ENCODE results near the gene RRP36. TPM values are rescaled to one million over a fixed set of nuclear protein-coding genes. Genes with fewer than 3 reads are reported as not detected.
A peak's percentile ranks its signal among the peaks of the same experiment; 100 is the strongest.

The RRP36 gene
- total RNA-seq, 1 donor from 2014 or later = 24.8 TPM

DNA sequence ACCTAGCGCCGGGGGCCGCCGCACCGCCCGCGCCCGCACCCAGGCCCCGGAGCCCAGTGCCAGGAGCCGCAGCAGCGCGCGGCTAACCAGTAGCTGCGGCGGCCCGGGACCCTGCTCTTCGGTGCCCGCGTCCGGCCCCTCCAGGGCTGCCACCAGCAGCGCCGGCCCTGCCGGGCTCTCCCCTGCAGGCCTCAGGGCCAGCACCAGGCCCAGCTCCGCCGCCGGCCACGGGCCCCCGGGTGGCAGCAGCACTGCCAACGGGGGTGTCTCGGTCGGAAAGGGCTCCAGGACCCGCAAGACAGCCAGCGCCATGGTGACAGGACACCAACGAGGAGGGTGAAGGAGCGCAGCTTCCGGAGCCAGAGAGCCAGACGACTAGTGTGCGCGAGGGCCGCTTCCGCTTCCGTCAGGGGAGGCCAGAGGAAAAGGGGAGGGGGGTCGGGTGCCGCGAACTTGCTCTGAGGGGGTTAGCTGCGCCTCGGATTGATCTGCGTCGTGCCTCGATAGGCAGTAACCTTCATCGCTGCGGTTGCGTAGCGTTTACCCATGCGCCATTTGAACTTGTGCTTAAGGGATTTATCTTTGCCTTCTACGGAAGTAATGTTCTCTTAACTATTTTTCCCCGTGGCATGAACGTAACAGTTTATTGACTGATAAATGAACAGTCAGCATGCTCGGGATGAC is 42.4 kb upstream of the RRP36 start, which contains the start of gene PEX6:
PEX6 (minus strand) TSS at position 343 of the 684 bp plus-strand sequence; CDS start at position 312, 31 bp downstream.
- TF ChIP-seq, protein P1, sequence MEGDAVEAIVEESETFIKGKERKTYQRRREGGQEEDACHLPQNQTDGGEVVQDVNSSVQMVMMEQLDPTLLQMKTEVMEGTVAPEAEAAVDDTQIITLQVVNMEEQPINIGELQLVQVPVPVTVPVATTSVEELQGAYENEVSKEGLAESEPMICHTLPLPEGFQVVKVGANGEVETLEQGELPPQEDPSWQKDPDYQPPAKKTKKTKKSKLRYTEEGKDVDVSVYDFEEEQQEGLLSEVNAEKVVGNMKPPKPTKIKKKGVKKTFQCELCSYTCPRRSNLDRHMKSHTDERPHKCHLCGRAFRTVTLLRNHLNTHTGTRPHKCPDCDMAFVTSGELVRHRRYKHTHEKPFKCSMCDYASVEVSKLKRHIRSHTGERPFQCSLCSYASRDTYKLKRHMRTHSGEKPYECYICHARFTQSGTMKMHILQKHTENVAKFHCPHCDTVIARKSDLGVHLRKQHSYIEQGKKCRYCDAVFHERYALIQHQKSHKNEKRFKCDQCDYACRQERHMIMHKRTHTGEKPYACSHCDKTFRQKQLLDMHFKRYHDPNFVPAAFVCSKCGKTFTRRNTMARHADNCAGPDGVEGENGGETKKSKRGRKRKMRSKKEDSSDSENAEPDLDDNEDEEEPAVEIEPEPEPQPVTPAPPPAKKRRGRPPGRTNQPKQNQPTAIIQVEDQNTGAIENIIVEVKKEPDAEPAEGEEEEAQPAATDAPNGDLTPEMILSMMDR (IDR thresholded peaks at IDR 0.05; ENCODE audit: borderline replicate concordance) = no peak
- peak; percentile 91 for DNase-seq
- no peaks in the 10 kb centered on the region for H3K9me3 ChIP-seq (replicated peaks)
- H3K36me3 ChIP-seq = peaks cover 7% of the 10 kb centered on the region
- intact Hi-C loops (cut with micrococcal nuclease) = no loop called here
- H3K27me3 ChIP-seq (ENCODE audit: low read depth) = no peaks in the 10 kb centered on the region
- peak within 1 kb of the TSS; percentile 95 for H3K27ac ChIP-seq (replicated peaks)
- peak within 1 kb of the TSS; percentile 99 for H3K4me3 ChIP-seq
- H3K4me1 ChIP-seq = peaks cover 48% of the 10 kb centered on the region

DNA sequence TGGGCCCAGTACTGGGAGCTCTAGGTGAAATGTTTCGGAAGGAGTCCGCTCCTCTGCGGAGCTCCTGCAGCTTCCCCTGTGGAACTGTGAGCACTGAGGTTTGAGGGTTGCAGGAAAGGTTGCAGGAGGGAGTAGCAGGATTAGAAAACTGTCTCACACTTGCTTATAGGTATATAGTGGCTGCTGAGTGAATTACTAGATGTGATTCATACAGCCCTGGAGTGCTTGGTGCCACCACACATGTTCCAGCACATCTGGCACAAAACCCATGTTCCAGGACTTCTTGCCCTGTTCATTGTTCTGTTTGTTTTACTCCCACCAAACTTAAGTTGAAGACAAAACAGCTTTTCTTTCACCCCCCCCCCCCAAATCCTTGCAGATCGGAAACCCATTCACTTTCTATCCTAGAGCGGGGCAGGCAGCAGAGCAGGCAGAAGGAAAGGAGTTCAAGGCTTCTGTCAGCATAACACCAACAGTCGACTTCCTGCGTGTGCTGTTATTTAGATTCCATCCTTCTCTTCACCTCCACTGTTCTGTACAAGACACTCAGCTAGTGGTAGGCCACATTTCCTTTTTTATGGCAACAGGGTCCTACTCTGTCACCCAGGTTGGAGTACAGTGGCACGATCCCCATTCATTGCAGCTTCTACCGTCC is 41.8 kb upstream of the RRP36 start:
- H3K9me3 ChIP-seq (replicated peaks) = no peaks in the 10 kb centered on the region
- DNase-seq = no peak
- intact Hi-C loops (cut with micrococcal nuclease) = no loop called here
- peaks cover 51% of the 10 kb centered on the region for H3K4me1 ChIP-seq
- TF ChIP-seq, protein P1 (IDR thresholded peaks at IDR 0.05; ENCODE audit: borderline replicate concordance) = no peak
- peak overlapping the region; percentile 95 for H3K27ac ChIP-seq (replicated peaks)
- H3K27me3 ChIP-seq (ENCODE audit: low read depth) = no peaks in the 10 kb centered on the region
- peaks cover 6% of the 10 kb centered on the region for H3K36me3 ChIP-seq
- H3K4me3 ChIP-seq = peak overlapping the region; percentile 99

DNA sequence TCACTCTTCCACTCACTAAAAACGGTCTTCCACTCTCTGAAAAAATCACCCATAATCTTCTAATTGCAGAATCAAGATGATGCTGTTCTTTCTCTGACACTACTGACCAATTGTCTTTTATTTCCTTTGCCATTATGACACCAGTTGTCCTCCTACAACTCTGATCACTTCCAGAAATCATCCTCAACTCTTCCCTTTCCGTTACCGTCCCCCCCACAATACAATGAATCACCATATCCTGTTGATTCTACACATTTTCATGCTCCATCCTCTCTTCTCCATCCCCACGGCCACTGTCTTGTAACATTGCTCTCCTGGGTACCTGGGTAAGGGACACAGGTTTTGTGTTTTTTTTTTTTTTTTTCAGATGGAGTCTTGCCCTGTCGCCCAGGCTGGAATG is 39.6 kb upstream of the RRP36 start:
- intact Hi-C loops (cut with micrococcal nuclease) = no loop called here
- H3K4me1 ChIP-seq = peaks cover 66% of the 10 kb centered on the region
- H3K4me3 ChIP-seq = no peak overlapping the region
- H3K36me3 ChIP-seq = peaks cover 4% of the 10 kb centered on the region
- no peaks in the 10 kb centered on the region for H3K9me3 ChIP-seq (replicated peaks)
- no peak overlapping the region for H3K27ac ChIP-seq (replicated peaks)
- H3K27me3 ChIP-seq (ENCODE audit: low read depth) = no peaks in the 10 kb centered on the region
- TF ChIP-seq, protein P1 (IDR thresholded peaks at IDR 0.05; ENCODE audit: borderline replicate concordance) = no peak
- no peak for DNase-seq

DNA sequence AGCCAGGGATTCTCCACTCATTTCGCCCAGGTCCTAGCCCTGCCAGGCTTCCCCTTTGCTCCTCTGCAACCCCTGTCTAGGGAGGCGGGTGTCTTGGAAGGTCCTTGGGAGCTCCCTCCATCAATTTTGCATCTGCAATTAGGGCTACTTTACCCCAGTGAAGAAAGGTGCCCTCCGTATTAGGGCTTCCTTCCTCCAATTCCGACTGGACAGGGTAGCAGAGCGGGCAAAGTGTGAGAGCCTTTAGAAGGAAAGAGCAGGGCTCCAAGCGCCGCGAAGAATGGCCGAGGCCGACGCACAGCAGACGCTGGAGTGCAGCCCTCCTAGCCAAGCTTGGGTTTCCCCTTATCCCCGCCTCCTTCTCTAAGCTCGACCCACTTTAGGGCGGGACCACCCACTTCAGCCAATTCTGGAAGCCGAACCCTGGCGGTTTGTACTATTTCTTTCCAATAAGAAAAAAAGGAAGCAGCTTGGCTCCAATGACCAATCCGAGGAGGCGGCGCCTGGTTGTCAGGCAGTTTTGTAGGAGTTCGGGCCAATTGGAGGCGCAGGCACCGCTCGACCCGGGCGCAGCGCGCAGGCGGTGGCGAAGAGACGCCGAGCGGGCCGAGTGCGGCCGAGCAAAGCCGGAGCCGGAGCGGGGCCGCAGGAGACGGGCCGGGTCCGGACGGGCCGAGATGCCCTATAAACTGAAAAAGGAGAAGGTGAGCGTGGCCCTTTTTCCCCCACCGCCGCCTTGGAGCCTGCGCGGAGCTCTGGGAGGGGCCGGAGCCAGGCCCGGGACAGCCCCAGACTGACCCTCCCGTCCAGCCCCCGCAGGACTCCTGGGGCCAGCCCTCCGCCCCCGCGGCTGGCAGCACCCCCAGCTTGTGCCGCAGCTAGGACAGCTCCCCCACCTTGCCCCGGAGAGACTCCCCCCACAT is 37.2 kb upstream of the RRP36 start, which contains the start of gene PPP2R5D:
PPP2R5D (plus strand) TSS at position 570 of the 923 bp plus-strand sequence; CDS start at position 678, 108 bp downstream.
- peaks cover 66% of the 10 kb centered on the region for H3K4me1 ChIP-seq
- H3K36me3 ChIP-seq = peaks cover 4% of the 10 kb centered on the region
- DNase-seq = peak; percentile 98
- no peaks in the 10 kb centered on the region for H3K9me3 ChIP-seq (replicated peaks)
- intact Hi-C loops (cut with micrococcal nuclease) = no loop called here
- peak within 1 kb of the TSS; percentile 88 for H3K27ac ChIP-seq (replicated peaks)
- H3K27me3 ChIP-seq (ENCODE audit: low read depth) = no peaks in the 10 kb centered on the region
- H3K4me3 ChIP-seq = peak within 1 kb of the TSS; percentile 91
- TF ChIP-seq, protein P1 (IDR thresholded peaks at IDR 0.05; ENCODE audit: borderline replicate concordance) = peak; percentile 31

DNA sequence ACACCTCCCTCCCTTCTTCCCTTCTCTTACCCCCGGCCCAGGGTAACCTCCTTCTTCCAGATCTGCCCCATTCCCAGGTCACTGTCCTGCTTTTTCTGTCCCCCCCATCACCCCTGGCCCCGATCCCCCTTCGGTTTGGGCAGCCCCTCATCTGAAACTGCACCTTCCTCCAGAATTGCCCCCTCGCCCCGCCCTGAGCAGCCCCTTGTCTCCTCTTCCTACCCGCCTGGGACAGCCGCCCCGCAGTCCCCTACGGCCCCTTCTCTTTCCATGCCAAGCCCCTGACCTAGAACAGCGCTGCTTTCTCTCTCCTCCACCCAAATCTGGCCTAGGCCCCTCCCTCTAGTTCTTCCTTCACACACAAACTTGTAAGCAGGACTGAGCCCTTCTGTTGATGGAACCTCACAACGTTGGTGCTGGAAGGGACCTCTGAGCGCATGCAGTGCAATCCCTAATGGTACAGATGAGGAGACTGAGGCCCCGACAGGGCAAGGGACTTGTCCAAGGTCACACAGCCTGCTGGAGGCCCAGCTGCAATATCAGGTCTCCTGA is 36.4 kb upstream of the RRP36 start:
- peak overlapping the region; percentile 91 for H3K4me3 ChIP-seq
- peaks cover 59% of the 10 kb centered on the region for H3K4me1 ChIP-seq
- H3K9me3 ChIP-seq (replicated peaks) = no peaks in the 10 kb centered on the region
- H3K27me3 ChIP-seq (ENCODE audit: low read depth) = no peaks in the 10 kb centered on the region
- peaks cover 11% of the 10 kb centered on the region for H3K36me3 ChIP-seq
- TF ChIP-seq, protein P1 (IDR thresholded peaks at IDR 0.05; ENCODE audit: borderline replicate concordance) = no peak
- intact Hi-C loops (cut with micrococcal nuclease) = no loop called here
- H3K27ac ChIP-seq (replicated peaks) = peak overlapping the region; percentile 88
- no peak for DNase-seq

Data from left ventricle myocardium inferior (tissue), 1 donor.